H1 (cell line): Measurements from ENCODE around the gene ZNF622.

Source experiments
- CTCF ChIP-seq, 3 experiments: IDR thresholded peaks; 1 replicate in 2 of 3; 2 replicates in 1 of 3; pipeline versions ENCODE4 v1.5.1 to v1.6.1; 2011; ENCODE audit warnings: low read length in 3 of 3, mild to moderate bottlenecking in 3 of 3, inconsistent platforms in 2 of 3, low read depth in 1 of 3, moderate library complexity in 1 of 3; ENCODE audit not compliant: insufficient read depth in 1 of 3; ENCODE audit errors: control extremely low read depth in 1 of 3
- JUND ChIP-seq: IDR thresholded peaks from 2 replicates; pipeline ENCODE4 v1.6.1; 2011; ENCODE audit warnings: mild to moderate bottlenecking, improper control_type of control experiment, low read length
- TBP ChIP-seq: IDR thresholded peaks from 2 replicates; pipeline ENCODE4 v1.6.1; 2011; ENCODE audit warnings: low read depth, low read length, improper control_type of control experiment

GRCh38 chr5:16497546-16497945, 31.9 kb upstream of the ZNF622 start:
- TF ChIP-seq TBP (no peak), CTCF (IDR thresholded peaks at IDR 0.05; ENCODE audit: control extremely low read depth in 1 of 3, insufficient read depth in 1 of 3, low read depth in 1 of 3, low read length in 3 of 3) (no peak), JUND (no peak)
